Measurements from ENCODE around the gene LRBA.

The LRBA gene

DNA sequence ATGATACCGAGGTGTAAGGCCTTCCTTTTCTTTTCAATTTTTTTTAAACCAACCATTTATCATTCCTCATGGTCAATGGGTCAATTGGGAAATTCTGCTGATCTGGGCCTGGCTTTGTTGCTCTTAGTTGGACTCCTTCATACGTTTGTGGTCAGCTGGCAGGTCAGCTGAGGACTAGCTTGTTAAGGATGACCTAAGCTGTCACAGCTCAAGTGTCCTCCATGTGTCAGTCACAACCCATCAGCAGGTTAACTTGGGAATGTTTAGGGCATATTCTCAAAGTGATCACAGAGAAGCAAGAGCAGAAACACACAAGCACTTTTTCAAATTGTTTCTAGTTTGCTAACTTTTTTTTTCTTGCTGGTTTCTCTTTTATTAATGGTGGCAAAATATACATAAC is 550.6 kb downstream of the LRBA start:
- DNase-seq, result no peak

DNA sequence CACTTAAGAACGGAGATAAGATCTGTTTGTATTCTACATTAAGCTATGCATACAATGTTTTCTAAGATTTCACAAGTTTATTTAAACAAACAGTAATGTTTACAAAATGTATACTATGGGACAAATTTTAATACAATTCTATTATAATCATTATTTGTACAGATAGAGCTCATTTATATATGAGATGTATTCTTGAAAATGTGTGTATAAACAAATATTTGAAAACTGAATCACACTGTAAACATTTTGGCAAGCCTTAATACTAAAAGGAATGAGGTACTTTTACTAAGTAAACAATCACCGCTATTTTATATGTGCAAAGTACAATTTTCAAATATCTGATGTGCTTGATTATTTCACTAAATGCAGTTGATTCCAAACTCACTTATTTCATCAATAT is 552.3 kb downstream of the LRBA start:
- no peak for DNase-seq

- DNase-seq, result no peak
Observed at GRCh38 chr4:150461957-150462356, 553.1 kb downstream of the LRBA start.

GRCh38 chr4:150457802-150458201 is 557.3 kb downstream of the LRBA start:
- DNase-seq, result no peak

- no peak for DNase-seq
Observed at GRCh38 chr4:150451883-150452282, 563.2 kb downstream of the LRBA start.

DNA sequence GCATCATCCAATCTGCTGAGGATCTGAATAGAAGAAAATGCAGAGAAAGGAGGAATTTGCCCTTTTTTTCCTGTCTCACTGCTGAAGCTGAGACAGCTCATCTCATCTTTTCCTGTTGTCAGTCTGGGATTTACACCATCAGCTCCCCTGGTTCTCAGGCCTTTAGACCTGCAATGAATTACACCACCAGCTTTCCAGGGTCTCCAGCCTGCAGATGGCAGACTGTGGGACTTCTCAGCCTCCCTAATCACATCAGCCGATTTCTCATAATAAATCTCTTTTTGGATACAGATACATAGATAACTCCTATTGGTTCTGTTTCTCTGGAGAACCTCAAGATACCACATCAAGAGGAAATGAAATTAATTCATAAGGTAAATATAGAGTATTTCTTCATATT is 567.7 kb downstream of the LRBA start:
- DNase-seq, result no peak

- no peak for DNase-seq
Observed at GRCh38 chr4:150439451-150439933, 575.6 kb downstream of the LRBA start.

GRCh38 chr4:150436598-150437370 is 578.3 kb downstream of the LRBA start:
- peak; percentile 80 for DNase-seq

DNA sequence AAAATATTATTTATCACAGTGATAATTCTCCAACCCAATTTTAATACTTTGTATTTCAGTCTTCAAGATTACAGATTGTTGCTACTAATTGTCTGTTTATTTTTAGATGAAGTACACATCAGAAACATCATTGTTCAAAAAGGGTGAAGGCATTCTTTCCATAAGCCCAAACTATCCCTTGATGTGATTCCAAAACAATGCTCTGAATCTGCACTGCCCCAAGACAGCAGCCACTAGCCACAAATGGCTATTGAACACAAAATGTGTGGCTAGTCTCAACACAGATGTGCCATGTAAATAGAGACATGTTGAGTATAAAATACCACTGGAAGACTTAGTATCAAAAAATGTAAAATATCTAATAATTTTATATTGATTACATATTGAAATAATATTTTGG is 583.9 kb downstream of the LRBA start:
- no peak for DNase-seq

DNA sequence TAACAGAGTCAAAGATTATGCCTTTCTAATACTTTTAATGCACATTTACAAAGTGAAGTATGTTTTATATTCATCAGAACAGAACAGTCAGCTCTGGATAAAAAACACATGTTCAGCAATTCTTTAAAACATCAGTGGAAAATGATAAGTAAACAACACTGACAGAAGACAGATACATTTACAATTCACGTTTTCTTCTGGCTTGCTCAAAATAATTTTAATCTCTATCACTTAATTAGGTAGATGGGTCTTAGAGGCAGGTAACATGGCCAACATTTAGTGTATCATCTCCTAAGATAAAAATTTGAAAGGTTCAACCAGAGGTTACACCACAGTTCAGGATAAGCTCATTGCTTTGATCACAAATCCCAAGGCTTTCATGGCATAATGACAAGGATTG is 589.9 kb downstream of the LRBA start:
- no peak for DNase-seq

- DNase-seq, result no peak
Observed at GRCh38 chr4:150423503-150423902, 591.6 kb downstream of the LRBA start.

DNA sequence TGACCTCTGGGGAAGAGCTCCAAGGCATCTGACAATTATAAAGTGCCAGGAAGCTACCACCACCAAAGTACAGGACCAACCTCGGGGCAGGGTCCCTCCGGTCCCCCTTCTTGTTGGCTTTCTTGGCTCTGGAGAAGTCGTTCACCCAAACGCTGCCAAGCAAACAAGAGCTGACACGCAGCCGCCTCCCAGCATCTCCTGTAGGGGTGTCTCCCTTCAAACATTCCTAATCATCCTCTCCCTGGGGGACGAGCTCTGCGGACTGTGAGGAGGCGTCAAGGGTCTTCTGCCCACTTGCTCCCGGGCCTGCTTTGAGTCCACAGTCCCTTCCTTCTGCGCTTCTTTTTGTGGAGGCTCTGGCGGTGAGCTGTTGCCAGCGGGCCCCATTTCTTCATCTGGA is 592.0 kb downstream of the LRBA start:
- no peak for DNase-seq

GRCh38 chr4:150421612-150422011 is 593.5 kb downstream of the LRBA start:
- DNase-seq, result no peak

- DNase-seq, result no peak
Observed at GRCh38 chr4:150419939-150420338, 595.1 kb downstream of the LRBA start.

DNA sequence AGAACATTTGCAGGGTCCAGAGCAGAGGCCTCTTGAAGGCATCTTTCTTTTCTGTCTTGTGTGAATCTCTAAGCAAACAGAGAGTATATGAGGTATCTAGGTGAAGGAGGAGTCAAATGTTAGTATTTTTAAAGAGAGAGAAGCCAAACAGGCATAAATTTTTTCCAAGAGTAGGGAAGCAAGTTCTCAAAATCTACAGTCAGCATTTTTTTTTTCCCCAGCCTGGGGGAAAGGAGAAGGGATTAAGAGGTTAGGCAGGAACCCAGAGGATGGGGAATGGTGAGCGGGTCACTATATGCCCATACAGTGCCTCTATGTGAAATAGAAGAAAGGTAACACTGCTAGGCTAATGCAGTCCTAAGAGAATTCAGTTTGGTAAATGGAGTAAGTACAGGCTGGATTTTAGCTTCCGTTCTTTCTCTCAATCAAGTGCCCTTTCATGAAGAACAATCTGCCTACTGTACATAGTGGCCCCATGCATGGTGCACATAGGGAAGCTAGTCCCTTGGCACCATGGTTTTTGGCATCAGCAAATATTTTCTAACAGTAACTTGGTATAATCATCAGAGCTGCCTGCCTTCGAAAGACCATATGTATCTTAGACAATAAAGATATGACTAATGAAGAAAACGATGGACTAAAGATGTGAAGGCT is 596.2 kb downstream of the LRBA start:
- DNase-seq, result no peak

- DNase-seq, result no peak
Observed at GRCh38 chr4:150415213-150415612, 599.9 kb downstream of the LRBA start.

GRCh38 chr4:150411520-150411919 is 603.6 kb downstream of the LRBA start:
- no peak for DNase-seq

- peak; percentile 8 for DNase-seq
Observed at GRCh38 chr4:150402871-150403272, 612.2 kb downstream of the LRBA start.

- peak; percentile 18 for DNase-seq
Observed at GRCh38 chr4:150401083-150401687, 613.9 kb downstream of the LRBA start.

GRCh38 chr4:150395872-150396271 is 619.2 kb downstream of the LRBA start:
- DNase-seq, result peak; percentile 59

DNA sequence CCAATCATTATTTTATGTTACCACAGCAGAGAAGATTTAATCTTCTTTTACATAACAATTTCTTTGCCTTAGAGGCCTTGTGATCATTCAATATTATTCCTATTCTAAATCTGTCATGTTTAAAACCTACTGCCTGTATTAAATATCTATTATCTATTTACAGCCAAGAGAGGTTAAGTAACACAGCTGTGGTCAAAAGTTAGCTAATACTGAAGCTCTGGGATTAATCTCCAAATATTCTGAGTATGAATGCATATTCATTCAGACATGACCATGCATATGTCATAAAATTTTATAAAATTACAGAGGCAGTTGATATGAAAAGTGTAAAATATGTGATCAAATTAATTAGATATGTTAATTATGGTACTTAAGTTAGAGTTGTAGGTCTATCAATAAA is 621.0 kb downstream of the LRBA start:
- no peak for DNase-seq

DNA sequence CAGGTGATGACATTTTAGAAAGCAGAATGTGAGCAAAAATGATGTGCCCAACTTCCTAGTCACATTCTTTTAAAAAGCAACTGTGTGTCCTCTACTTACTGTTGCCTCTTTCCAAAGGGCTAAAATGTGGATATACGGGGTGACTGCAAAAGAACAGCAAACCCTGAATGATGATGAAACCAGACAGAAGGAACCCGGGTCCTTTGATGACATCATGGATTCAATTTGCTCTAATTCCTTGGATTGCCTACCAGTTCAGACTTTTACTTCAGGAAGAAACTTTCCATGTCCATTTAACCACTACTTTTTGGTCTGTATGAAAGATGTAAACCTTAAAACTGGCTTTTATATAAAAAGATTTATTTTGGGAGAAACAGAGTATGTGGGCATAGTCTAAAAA is 624.0 kb downstream of the LRBA start:
- DNase-seq, result no peak

DNA sequence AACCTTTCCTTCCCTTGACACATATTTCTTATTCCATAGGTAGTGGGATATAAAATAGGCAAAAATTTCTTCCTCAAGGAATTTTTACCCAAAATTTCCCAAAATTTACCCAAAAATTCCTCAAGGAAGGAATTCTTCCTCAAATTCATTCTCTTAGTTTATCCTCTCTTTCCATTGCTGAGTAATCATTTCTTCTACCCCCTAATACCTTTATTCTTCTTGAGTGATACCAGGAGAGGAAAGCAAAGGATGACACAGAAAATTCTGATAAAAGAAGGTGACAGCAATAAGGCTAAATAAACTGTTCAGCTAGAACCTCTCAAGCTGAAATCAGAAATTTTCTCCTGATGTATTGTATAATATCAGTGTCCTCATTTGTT is 624.6 kb downstream of the LRBA start:
- DNase-seq, result no peak

GRCh38 chr4:150389896-150390530 is 625.1 kb downstream of the LRBA start:
- DNase-seq, result no peak
